HG03575 (cell line): ENCODE data around the gene DBNDD1.

Experiments
- ATAC-seq: cut with Tn5 transposase; IDR thresholded peaks from one replicate; pipeline ENCODE4 v1.9.1; 2021; ENCODE audit not compliant: unreplicated experiment, insufficient number of reproducible peaks, low FRiP score; ENCODE audit errors: extremely low read depth

The DBNDD1 gene

GRCh38 chr16:90040152-90041023 is 21.1 kb upstream of the DBNDD1 start:
- no peak for ATAC-seq

- ATAC-seq: no peak
Measured at GRCh38 chr16:90037276-90037675, 18.0 kb upstream of the DBNDD1 start.

GRCh38 chr16:90035902-90036301 is 16.6 kb upstream of the DBNDD1 start:
- no peak for ATAC-seq

- ATAC-seq: no peak
Measured at GRCh38 chr16:90034504-90034903, 15.2 kb upstream of the DBNDD1 start.

- ATAC-seq: no peak
Measured at GRCh38 chr16:90033387-90033786, 14.1 kb upstream of the DBNDD1 start.

- no peak for ATAC-seq
Measured at GRCh38 chr16:90032674-90033331, 13.5 kb upstream of the DBNDD1 start.

GRCh38 chr16:90031931-90032673 is 12.8 kb upstream of the DBNDD1 start:
- ATAC-seq: no peak

GRCh38 chr16:90031186-90031930 is 12.1 kb upstream of the DBNDD1 start:
- no peak for ATAC-seq

GRCh38 chr16:90028985-90029384 is 9.7 kb upstream of the DBNDD1 start:
- ATAC-seq: no peak

- ATAC-seq: no peak
Measured at GRCh38 chr16:90027611-90028010, 8.4 kb upstream of the DBNDD1 start.

GRCh38 chr16:90026135-90026534 is 6.9 kb upstream of the DBNDD1 start:
- no peak for ATAC-seq

GRCh38 chr16:90023078-90023447 is 3.8 kb upstream of the DBNDD1 start:
- no peak for ATAC-seq

GRCh38 chr16:90022209-90023077 is 3.2 kb upstream of the DBNDD1 start:
- no peak for ATAC-seq

GRCh38 chr16:90020838-90021382 is 1.7 kb upstream of the DBNDD1 start:
- no peak for ATAC-seq

GRCh38 chr16:90020260-90020837 is 1.1 kb upstream of the DBNDD1 start:
- ATAC-seq: no peak

GRCh38 chr16:90019543-90020259 is 445 bp upstream of the DBNDD1 start:
- ATAC-seq: no peak

GRCh38 chr16:90018297-90018651 is 982 bp downstream of the DBNDD1 start:
- ATAC-seq: no peak
